Fibroblast of lung (primary cell): Measurements from ENCODE around the gene ABLIM2. TPM values are rescaled to one million over a fixed set of nuclear protein-coding genes. Genes with fewer than 3 reads are reported as not detected.

Experiments
- DNase-seq, 2 donors: peaks; one replicate each; pipeline versions ENCODE4 v3.0.0 to v3.0.0-alpha.2; 2010; ENCODE audit warnings: low read depth in 2 of 2
- H2AFZ ChIP-seq: 2 replicates; pipeline ENCODE4 v1.5.1; 2012; ENCODE audit warnings: low read length, control low read depth, inconsistent platforms
- H3K27ac ChIP-seq: 2 replicates; pipeline ENCODE4 v1.5.1; 2011; ENCODE audit warnings: low read length, control low read depth; ENCODE audit not compliant: insufficient read depth
- H3K27me3 ChIP-seq: 2 replicates; pipeline ENCODE4 v1.5.1; 2011; ENCODE audit warnings: mild to moderate bottlenecking, low read length; ENCODE audit not compliant: control insufficient read depth, insufficient read depth
- H3K36me3 ChIP-seq: 2 replicates; pipeline ENCODE4 v1.5.1; 2011; ENCODE audit warnings: low read length; ENCODE audit not compliant: control insufficient read depth, insufficient read depth
- H3K4me1 ChIP-seq: 2 replicates; pipeline ENCODE4 v1.5.1; 2011; ENCODE audit warnings: low read length; ENCODE audit not compliant: control insufficient read depth, insufficient read depth; ENCODE audit errors: extremely low read depth
- H3K4me2 ChIP-seq: 2 replicates; pipeline ENCODE4 v1.5.1; 2011; ENCODE audit warnings: low read length, control low read depth; ENCODE audit not compliant: insufficient read depth; ENCODE audit errors: extremely low read depth
- H3K4me3 ChIP-seq, 4 experiments: fragments of 200-600 bp in 1 of 4; sonication (generic) in 1 of 4; replicated peaks in 1 of 4; 2 replicates each; pipeline ENCODE4 v1.5.1; 2011 to 2016; ENCODE audit warnings: low read length in 4 of 4, low read depth in 3 of 4, mild to moderate bottlenecking in 3 of 4, control low read depth in 2 of 4, inconsistent platforms in 1 of 4, mixed read lengths in 1 of 4; ENCODE audit not compliant: insufficient read depth in 1 of 4; ENCODE audit errors: control extremely low read depth in 1 of 4
- H3K79me2 ChIP-seq: 2 replicates; pipeline ENCODE4 v1.5.1; 2012; ENCODE audit warnings: mild to moderate bottlenecking, low read length, inconsistent platforms; ENCODE audit not compliant: control insufficient read depth, insufficient read depth
- H3K9ac ChIP-seq: 2 replicates; pipeline ENCODE4 v1.5.1; 2011; ENCODE audit warnings: mild to moderate bottlenecking, low read length, control low read depth; ENCODE audit not compliant: insufficient read depth
- H3K9me3 ChIP-seq: 2 replicates; pipeline ENCODE4 v1.5.1; 2012; ENCODE audit warnings: low read depth, low read length; ENCODE audit not compliant: control insufficient read depth, insufficient read depth
- H4K20me1 ChIP-seq: 2 replicates; pipeline ENCODE4 v1.5.1; 2011; ENCODE audit warnings: low read length; ENCODE audit not compliant: control insufficient read depth, insufficient read depth; ENCODE audit errors: extremely low read depth
- EZH2 ChIP-seq: IDR thresholded peaks from 2 replicates; pipeline ENCODE4 v1.5.1; 2012; ENCODE audit warnings: low read length, control low read depth, mild to moderate bottlenecking; ENCODE audit errors: missing control alignments
- polyA plus RNA-seq, 2 donors: library from polyadenylated mRNA; depleted of rRNA in 1 of 2; stranded (reverse) in 1 of 2; unstranded in 1 of 2; fragments of >200 nt; gene quantifications; 2 replicates each; pipeline ENCODE4 v1.2.1, GENCODE V29; 2011 to 2012; ENCODE audit warnings: missing spikeins in 1 of 2
- total RNA-seq: library from RNA; depleted of rRNA; stranded (reverse); fragments of >200 nt; gene quantifications from 2 replicates; pipeline ENCODE4 v1.2.1, GENCODE V29; 2014
- TF ChIP-seq, protein P1 (sequence below), 2 donors: IDR thresholded peaks in 1 of 2; conservative IDR thresholded peaks in 1 of 2; 1 replicate in 1 of 2; 2 replicates in 1 of 2; pipeline ENCODE4 v1.5.1; 2011 to 2012; ENCODE audit warnings: low read length in 2 of 2, control low read depth in 1 of 2, inconsistent platforms in 1 of 2, low read depth in 1 of 2, mild to moderate bottlenecking in 1 of 2

The ABLIM2 gene
- total and polyA plus RNA-seq, 2 donors (not counting 1 experiment from before 2014, with no cell fraction given), result 0.66 to 2.6 TPM

GRCh38 chr4:8007581-8007980, 151.0 kb downstream of the ABLIM2 start:
- Histone ChIP-seq H3K27ac (no peak overlapping the region), H3K9me3 (no peaks in the 10 kb centered on the region), H4K20me1 (no peaks in the 10 kb centered on the region), H3K4me3 (no peak overlapping the region), H3K4me2 (no peak overlapping the region), H2AFZ (no peak overlapping the region), H3K9ac (no peak overlapping the region), H3K36me3 (no peaks in the 10 kb centered on the region), H3K79me2 (no peaks in the 10 kb centered on the region), H3K27me3 (peaks cover 7% of the 10 kb centered on the region), H3K4me1 (no peaks in the 10 kb centered on the region)
- no peak for DNase-seq
- TF ChIP-seq, protein P1, sequence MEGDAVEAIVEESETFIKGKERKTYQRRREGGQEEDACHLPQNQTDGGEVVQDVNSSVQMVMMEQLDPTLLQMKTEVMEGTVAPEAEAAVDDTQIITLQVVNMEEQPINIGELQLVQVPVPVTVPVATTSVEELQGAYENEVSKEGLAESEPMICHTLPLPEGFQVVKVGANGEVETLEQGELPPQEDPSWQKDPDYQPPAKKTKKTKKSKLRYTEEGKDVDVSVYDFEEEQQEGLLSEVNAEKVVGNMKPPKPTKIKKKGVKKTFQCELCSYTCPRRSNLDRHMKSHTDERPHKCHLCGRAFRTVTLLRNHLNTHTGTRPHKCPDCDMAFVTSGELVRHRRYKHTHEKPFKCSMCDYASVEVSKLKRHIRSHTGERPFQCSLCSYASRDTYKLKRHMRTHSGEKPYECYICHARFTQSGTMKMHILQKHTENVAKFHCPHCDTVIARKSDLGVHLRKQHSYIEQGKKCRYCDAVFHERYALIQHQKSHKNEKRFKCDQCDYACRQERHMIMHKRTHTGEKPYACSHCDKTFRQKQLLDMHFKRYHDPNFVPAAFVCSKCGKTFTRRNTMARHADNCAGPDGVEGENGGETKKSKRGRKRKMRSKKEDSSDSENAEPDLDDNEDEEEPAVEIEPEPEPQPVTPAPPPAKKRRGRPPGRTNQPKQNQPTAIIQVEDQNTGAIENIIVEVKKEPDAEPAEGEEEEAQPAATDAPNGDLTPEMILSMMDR (conservative IDR thresholded peaks at IDR 0.05 in 1 of 2, IDR thresholded peaks at IDR 0.05 in 1 of 2; ENCODE audit: low read depth in 1 of 2, low read length in 2 of 2), result no peak
- no peak for TF ChIP-seq EZH2

GRCh38 chr4:8006471-8006870, 152.1 kb downstream of the ABLIM2 start:
- Histone ChIP-seq H3K27ac (no peak overlapping the region), H3K4me3 (no peak overlapping the region), H3K27me3 (peaks cover 7% of the 10 kb centered on the region), H3K9me3 (no peaks in the 10 kb centered on the region), H2AFZ (no peak overlapping the region), H3K4me1 (no peaks in the 10 kb centered on the region), H3K9ac (no peak overlapping the region), H3K36me3 (no peaks in the 10 kb centered on the region), H3K4me2 (no peak overlapping the region), H3K79me2 (no peaks in the 10 kb centered on the region), H4K20me1 (no peaks in the 10 kb centered on the region)
- TF ChIP-seq, protein P1 (conservative IDR thresholded peaks at IDR 0.05 in 1 of 2, IDR thresholded peaks at IDR 0.05 in 1 of 2; ENCODE audit: low read depth in 1 of 2, low read length in 2 of 2), result no peak
- DNase-seq, result no peak

- no peaks in the 10 kb centered on the region for H4K20me1 ChIP-seq
- H3K9me3 ChIP-seq, result no peaks in the 10 kb centered on the region
- DNase-seq, result no peak
- peaks cover 1% of the 10 kb centered on the region for H3K27me3 ChIP-seq
- no peak overlapping the region for H3K27ac ChIP-seq
- no peaks in the 10 kb centered on the region for H3K4me1 ChIP-seq
- H3K4me3 ChIP-seq, result no peak overlapping the region
- H3K79me2 ChIP-seq, result no peaks in the 10 kb centered on the region
- H3K9ac ChIP-seq, result no peak overlapping the region
- H3K4me2 ChIP-seq, result no peak overlapping the region
- H2AFZ ChIP-seq, result no peak overlapping the region
- TF ChIP-seq EZH2, result no peak
- TF ChIP-seq, protein P1 (conservative IDR thresholded peaks at IDR 0.05 in 1 of 2, IDR thresholded peaks at IDR 0.05 in 1 of 2; ENCODE audit: low read depth in 1 of 2, low read length in 2 of 2), result no peak
- no peaks in the 10 kb centered on the region for H3K36me3 ChIP-seq
Observed at GRCh38 chr4:8005814-8006215, 152.8 kb downstream of the ABLIM2 start.
